Activated CD4-positive, alpha-beta memory T cell treated with anti-CD3 and anti-CD28 coated beads, Interleukin-2, amount 10 ng/mL, durations not matched to agents 7 days and 5 days (primary cell): ENCODE measurements around the gene FTMT. TPM values are rescaled to one million over a fixed set of nuclear protein-coding genes. Genes with fewer than 3 reads are reported as not detected.
"Not testable (repeated sequence)": the region's sequence is repeated elsewhere in the genome, so short reads cannot be mapped to it uniquely, and the experiment has no call there.

Experiments
- CTCF ChIA-PET: fragments of 350-600 bp; sonication (Branson Sonifier 250); formaldehyde crosslinking; loops from one replicate; lab custom pipeline; 2021; ENCODE audit warnings: antibody characterized with exemption, inconsistent platforms; lab: Charles Lee
- POLR2A ChIA-PET: fragments of 350-600 bp; sonication (Branson Sonifier 250); formaldehyde crosslinking; loops from one replicate; lab custom pipeline; 2021; ENCODE audit warnings: antibody characterized with exemption; lab: Charles Lee
- DNase-seq: peaks from one replicate; pipeline ENCODE4 v3.0.0-alpha.2; 2020
- H3K27ac Mint-ChIP-seq: one replicate; pipeline ENCODE4 v1.8.0; 2021; ENCODE audit warnings: mild to moderate bottlenecking, mixed read lengths
- H3K27me3 Mint-ChIP-seq: one replicate; pipeline ENCODE4 v1.8.0; 2021; ENCODE audit warnings: mixed read lengths
- H3K36me3 Mint-ChIP-seq: one replicate; pipeline ENCODE4 v1.8.0; 2021; ENCODE audit warnings: low read depth, mixed read lengths
- H3K4me1 Mint-ChIP-seq: one replicate; pipeline ENCODE4 v1.8.0; 2021; ENCODE audit warnings: mixed read lengths
- H3K4me3 Mint-ChIP-seq: one replicate; pipeline ENCODE4 v1.8.0; 2021; ENCODE audit warnings: mild to moderate bottlenecking, mixed read lengths
- H3K9me3 Mint-ChIP-seq: one replicate; pipeline ENCODE4 v1.8.0; 2021; ENCODE audit warnings: mixed read lengths
- total RNA-seq, 2 experiments: library from RNA; stranded (reverse); gene quantifications; one replicate each; pipeline ENCODE4 v1.2.3, GENCODE V29; 2021

FTMT gene
- not detected for total RNA-seq

- H3K36me3 Mint-ChIP-seq: no peaks in the 10 kb centered on the region
- ChIA-PET CTCF (no interaction called here), POLR2A (no interaction called here)
- H3K27ac Mint-ChIP-seq: no peak within 1 kb of the TSS
- H3K9me3 Mint-ChIP-seq: no peaks in the 10 kb centered on the region
- H3K27me3 Mint-ChIP-seq: no peaks in the 10 kb centered on the region
- no peak within 1 kb of the TSS for H3K4me3 Mint-ChIP-seq
- no peak for DNase-seq
- H3K4me1 Mint-ChIP-seq: no peaks in the 10 kb centered on the region
These were observed at the start of gene FTMT for GRCh38 chr5:121851643-121852574. FTMT (plus strand) TSS chr5:121851882; CDS start chr5:121851964, 82 bp downstream.

GRCh38 chr5:121805251-121805650 lies 46.4 kb upstream of the FTMT start:
- H3K36me3 Mint-ChIP-seq, DNase-seq, H3K4me1 Mint-ChIP-seq, POLR2A ChIA-PET, H3K27me3 Mint-ChIP-seq, H3K4me3 Mint-ChIP-seq, H3K27ac Mint-ChIP-seq, CTCF ChIA-PET: not testable (repeated sequence)
- peaks cover 13% of the 10 kb centered on the region for H3K9me3 Mint-ChIP-seq

- CTCF ChIA-PET: no interaction called here
- Mint-ChIP-seq H3K4me1 (no peaks in the 10 kb centered on the region), H3K27ac (no peak overlapping the region), H3K27me3 (no peaks in the 10 kb centered on the region), H3K4me3 (no peak overlapping the region), H3K9me3 (peaks cover 14% of the 10 kb centered on the region), H3K36me3 (no peaks in the 10 kb centered on the region)
- DNase-seq: no peak
- POLR2A ChIA-PET: no interaction called here
These were observed 45.8 kb upstream of the FTMT start for GRCh38 chr5:121805911-121806310.

GRCh38 chr5:121816164-121816563 lies 35.5 kb upstream of the FTMT start:
- no peak for DNase-seq
- no peaks in the 10 kb centered on the region for H3K27me3 Mint-ChIP-seq
- POLR2A ChIA-PET: no interaction called here
- H3K9me3 Mint-ChIP-seq: peaks cover under 1% of the 10 kb centered on the region
- no peak overlapping the region for H3K4me3 Mint-ChIP-seq
- no peaks in the 10 kb centered on the region for H3K36me3 Mint-ChIP-seq
- no peaks in the 10 kb centered on the region for H3K4me1 Mint-ChIP-seq
- H3K27ac Mint-ChIP-seq: no peak overlapping the region
- CTCF ChIA-PET: no interaction called here

- Mint-ChIP-seq H3K4me1 (no peaks in the 10 kb centered on the region), H3K27ac (no peak overlapping the region), H3K36me3 (no peaks in the 10 kb centered on the region), H3K27me3 (no peaks in the 10 kb centered on the region), H3K4me3 (no peak overlapping the region), H3K9me3 (no peaks in the 10 kb centered on the region)
- DNase-seq: no peak
- POLR2A ChIA-PET: no interaction called here
- CTCF ChIA-PET: no interaction called here
These were observed 31.9 kb upstream of the FTMT start for GRCh38 chr5:121819682-121820261.

GRCh38 chr5:121833617-121834016 lies 18.1 kb upstream of the FTMT start:
- Mint-ChIP-seq H3K36me3 (no peaks in the 10 kb centered on the region), H3K4me1 (no peaks in the 10 kb centered on the region), H3K27ac (no peak overlapping the region), H3K27me3 (no peaks in the 10 kb centered on the region), H3K9me3 (peaks cover 3% of the 10 kb centered on the region), H3K4me3 (no peak overlapping the region)
- ChIA-PET POLR2A (no interaction called here), CTCF (no interaction called here)
- DNase-seq: no peak

GRCh38 chr5:121834021-121834420 lies 17.7 kb upstream of the FTMT start:
- CTCF ChIA-PET: no interaction called here
- H3K36me3 Mint-ChIP-seq: no peaks in the 10 kb centered on the region
- no peak overlapping the region for H3K4me3 Mint-ChIP-seq
- no peak overlapping the region for H3K27ac Mint-ChIP-seq
- H3K4me1 Mint-ChIP-seq: no peaks in the 10 kb centered on the region
- POLR2A ChIA-PET: no interaction called here
- DNase-seq: no peak
- peaks cover 3% of the 10 kb centered on the region for H3K9me3 Mint-ChIP-seq
- no peaks in the 10 kb centered on the region for H3K27me3 Mint-ChIP-seq

- Mint-ChIP-seq H3K27ac (no peak overlapping the region), H3K4me3 (no peak overlapping the region), H3K9me3 (no peaks in the 10 kb centered on the region), H3K27me3 (no peaks in the 10 kb centered on the region), H3K4me1 (no peaks in the 10 kb centered on the region), H3K36me3 (no peaks in the 10 kb centered on the region)
- no peak for DNase-seq
- ChIA-PET CTCF (no interaction called here), POLR2A (no interaction called here)
These were observed 9.8 kb upstream of the FTMT start for GRCh38 chr5:121841892-121842291.

GRCh38 chr5:121850272-121850671 lies 1.4 kb upstream of the FTMT start:
- CTCF ChIA-PET: no interaction called here

GRCh38 chr5:121853850-121854249 lies 2.2 kb downstream of the FTMT start:
- no peaks in the 10 kb centered on the region for H3K36me3 Mint-ChIP-seq

More at GRCh38 chr5:121850272-121850671, 1.4 kb upstream of the FTMT start:
- Mint-ChIP-seq H3K27me3 (no peaks in the 10 kb centered on the region), H3K36me3 (no peaks in the 10 kb centered on the region), H3K27ac (no peak overlapping the region), H3K4me3 (no peak overlapping the region), H3K4me1 (no peaks in the 10 kb centered on the region), H3K9me3 (no peaks in the 10 kb centered on the region)
- DNase-seq: no peak
- POLR2A ChIA-PET: no interaction called here

GRCh38 chr5:121862801-121863200 lies 11.1 kb downstream of the FTMT start:
- POLR2A ChIA-PET: no interaction called here
- no peak overlapping the region for H3K27ac Mint-ChIP-seq
- H3K4me3 Mint-ChIP-seq: no peak overlapping the region
- no peaks in the 10 kb centered on the region for H3K27me3 Mint-ChIP-seq
- H3K9me3 Mint-ChIP-seq: no peaks in the 10 kb centered on the region
- DNase-seq: no peak
- CTCF ChIA-PET: no interaction called here
- H3K4me1 Mint-ChIP-seq: no peaks in the 10 kb centered on the region
- no peaks in the 10 kb centered on the region for H3K36me3 Mint-ChIP-seq

More at GRCh38 chr5:121853850-121854249, 2.2 kb downstream of the FTMT start:
- ChIA-PET CTCF (no interaction called here), POLR2A (no interaction called here)
- no peak for DNase-seq
- H3K27ac Mint-ChIP-seq: no peak overlapping the region
- H3K9me3 Mint-ChIP-seq: no peaks in the 10 kb centered on the region
- no peaks in the 10 kb centered on the region for H3K4me1 Mint-ChIP-seq
- H3K4me3 Mint-ChIP-seq: no peak overlapping the region
- H3K27me3 Mint-ChIP-seq: no peaks in the 10 kb centered on the region

- POLR2A ChIA-PET: no interaction called here
- no peaks in the 10 kb centered on the region for H3K27me3 Mint-ChIP-seq
- no peaks in the 10 kb centered on the region for H3K9me3 Mint-ChIP-seq
- H3K4me1 Mint-ChIP-seq: no peaks in the 10 kb centered on the region
- no peak overlapping the region for H3K27ac Mint-ChIP-seq
- H3K36me3 Mint-ChIP-seq: no peaks in the 10 kb centered on the region
- CTCF ChIA-PET: no interaction called here
- DNase-seq: no peak
- no peak overlapping the region for H3K4me3 Mint-ChIP-seq
These were observed 12.1 kb downstream of the FTMT start for GRCh38 chr5:121863753-121864285.

GRCh38 chr5:121867403-121867802 lies 15.7 kb downstream of the FTMT start:
- DNase-seq: no peak
- no peaks in the 10 kb centered on the region for H3K4me1 Mint-ChIP-seq
- POLR2A ChIA-PET: no interaction called here
- H3K4me3 Mint-ChIP-seq: no peak overlapping the region
- H3K27me3 Mint-ChIP-seq: no peaks in the 10 kb centered on the region
- no peaks in the 10 kb centered on the region for H3K36me3 Mint-ChIP-seq
- no peaks in the 10 kb centered on the region for H3K9me3 Mint-ChIP-seq
- CTCF ChIA-PET: no interaction called here
- no peak overlapping the region for H3K27ac Mint-ChIP-seq
